ENCODE results near the gene NHSL2. TPM values are rescaled to one million over a fixed set of nuclear protein-coding genes. Genes with fewer than 3 reads are reported as not detected.

Gene NHSL2
- total RNA-seq, 1 experiment from 2014 or later: not detected

- Histone ChIP-seq H4K20me1 (ENCODE audit: insufficient read depth) (no peaks in the 10 kb centered on the region), H3F3A (ENCODE audit: insufficient read depth, low read depth) (no peaks in the 10 kb centered on the region), H3K9me2 (ENCODE audit: insufficient read depth) (no peaks in the 10 kb centered on the region), H3K27me3 (ENCODE audit: insufficient read depth, low read depth) (peaks cover 5% of the 10 kb centered on the region; the same call in 1 of the 2 replicates), H3K4me1 (replicated peaks; ENCODE audit: insufficient read depth) (no peaks in the 10 kb centered on the region), H3K9me3 (ENCODE audit: insufficient read depth, low read depth) (no peaks in the 10 kb centered on the region), H3K27ac (no peak overlapping the region), H3K4me2 (no peak overlapping the region), H2AFZ (no peak overlapping the region), H3K4me3 (no peak overlapping the region), H3K36me3 (ENCODE audit: low read depth) (no peaks in the 10 kb centered on the region), H3K79me2 (ENCODE audit: low read depth) (no peaks in the 10 kb centered on the region)
- POLR2A ChIA-PET (ENCODE audit: unreplicated experiment): interaction anchor here (0.6 to 0.7 kb wide), 2 partner anchors 85 to 232 kb away, joined by 3 read pairs; partner anchors contain the start of gene RPS4X
- CTCF ChIA-PET: no interaction called here
- no TSS peak for BruUV-seq (replicated peaks)
- no peak for TF ChIP-seq EZH2 (IDR thresholded peaks at IDR 0.05; ENCODE audit: low read depth)
- intact Hi-C loops (cut with micrococcal nuclease; ENCODE audit: unreplicated experiment): no loop called here
- DNase-seq: peak in 1 of 2 experiments; percentile 9
Observed at GRCh38 chrX:72045552-72046277, 135.1 kb downstream of the NHSL2 start.

- intact Hi-C loops (cut with micrococcal nuclease; ENCODE audit: unreplicated experiment): no loop called here
- TF ChIP-seq CTCF (conservative IDR thresholded peaks at IDR 0.05) (no peak), EZH2 (IDR thresholded peaks at IDR 0.05; ENCODE audit: low read depth) (no peak)
- no peak for DNase-seq
- H3K36me3 ChIP-seq (ENCODE audit: low read depth): no peaks in the 10 kb centered on the region
- H3F3A ChIP-seq (ENCODE audit: insufficient read depth, low read depth): no peaks in the 10 kb centered on the region
- H3K4me3 ChIP-seq: no peak overlapping the region
- no peak overlapping the region for H2AFZ ChIP-seq
- no peak overlapping the region for H3K27ac ChIP-seq
- H3K79me2 ChIP-seq (ENCODE audit: low read depth): no peaks in the 10 kb centered on the region
- CTCF ChIA-PET: no interaction called here
- POLR2A ChIA-PET (ENCODE audit: unreplicated experiment): no interaction called here
- H3K9me2 ChIP-seq (ENCODE audit: insufficient read depth): no peaks in the 10 kb centered on the region
- no peaks in the 10 kb centered on the region for H3K4me1 ChIP-seq (replicated peaks; ENCODE audit: insufficient read depth)
- H3K4me2 ChIP-seq: no peak overlapping the region
- no peaks in the 10 kb centered on the region for H3K9me3 ChIP-seq (ENCODE audit: insufficient read depth, low read depth)
- no TSS peak for BruUV-seq (replicated peaks)
- peaks cover 8% of the 10 kb centered on the region; the same call in 1 of the 2 replicates for H3K27me3 ChIP-seq (ENCODE audit: insufficient read depth, low read depth)
- H4K20me1 ChIP-seq (ENCODE audit: insufficient read depth): no peaks in the 10 kb centered on the region
Observed at GRCh38 chrX:72046447-72046846, 135.8 kb downstream of the NHSL2 start.

GRCh38 chrX:72048510-72049455 lies 138.1 kb downstream of the NHSL2 start:
- no peak overlapping the region for H3K4me3 ChIP-seq
- BruUV-seq (replicated peaks): no TSS peak
- H3F3A ChIP-seq (ENCODE audit: insufficient read depth, low read depth): no peaks in the 10 kb centered on the region
- H3K79me2 ChIP-seq (ENCODE audit: low read depth): no peaks in the 10 kb centered on the region
- H4K20me1 ChIP-seq (ENCODE audit: insufficient read depth): no peaks in the 10 kb centered on the region
- intact Hi-C loops (cut with micrococcal nuclease; ENCODE audit: unreplicated experiment): no loop called here
- peaks cover 23% of the 10 kb centered on the region for H3K27me3 ChIP-seq (ENCODE audit: insufficient read depth, low read depth)
- H3K4me2 ChIP-seq: no peak overlapping the region
- H2AFZ ChIP-seq: no peak overlapping the region
- H3K9me2 ChIP-seq (ENCODE audit: insufficient read depth): no peaks in the 10 kb centered on the region
- H3K27ac ChIP-seq: no peak overlapping the region
- no peak for DNase-seq
- TF ChIP-seq EZH2 (IDR thresholded peaks at IDR 0.05; ENCODE audit: low read depth) (no peak), CTCF (conservative IDR thresholded peaks at IDR 0.05) (no peak)
- POLR2A ChIA-PET (ENCODE audit: unreplicated experiment): no interaction called here
- CTCF ChIA-PET: no interaction called here
- no peaks in the 10 kb centered on the region for H3K4me1 ChIP-seq (replicated peaks; ENCODE audit: insufficient read depth)
- no peaks in the 10 kb centered on the region for H3K9me3 ChIP-seq (ENCODE audit: insufficient read depth, low read depth)
- no peaks in the 10 kb centered on the region for H3K36me3 ChIP-seq (ENCODE audit: low read depth)

Data from PC-9 (cell line).